Liver (tissue), 9 donors: Measurements from ENCODE around the gene GNG11. TPM values are rescaled to one million over a fixed set of nuclear protein-coding genes. Genes with fewer than 3 reads are reported as not detected.

Source experiments
- DNase-seq: peaks from one replicate; pipeline ENCODE4 v3.0.0-alpha.2; 2017; ENCODE audit warnings: low spot score
- H3K27ac ChIP-seq, 2 donors: one replicate each; pipeline ENCODE4 v1.7.0; 2013; ENCODE audit warnings: inconsistent platforms in 2 of 2, low read length in 2 of 2, control low read depth in 1 of 2, low read depth in 1 of 2, mild to moderate bottlenecking in 1 of 2
- H3K27me3 ChIP-seq, 4 donors: one replicate each; pipeline versions ENCODE4 v1.6.1 to v1.7.0; 2013; ENCODE audit warnings: low read length in 3 of 4, inconsistent platforms in 1 of 4, mild to moderate bottlenecking in 1 of 4, moderate library complexity in 1 of 4; ENCODE audit not compliant: control insufficient read depth in 4 of 4, insufficient read depth in 4 of 4
- H3K36me3 ChIP-seq, 4 donors: one replicate each; pipeline versions ENCODE4 v1.6.1 to v1.7.0; 2013; ENCODE audit warnings: low read length in 3 of 4, mild to moderate bottlenecking in 3 of 4, low read depth in 1 of 4, moderate library complexity in 1 of 4; ENCODE audit not compliant: control insufficient read depth in 4 of 4, insufficient read depth in 3 of 4
- H3K4me1 ChIP-seq, 4 donors: one replicate each; pipeline versions ENCODE4 v1.6.1 to v1.7.0; 2013; ENCODE audit warnings: low read length in 3 of 4, mild to moderate bottlenecking in 3 of 4, moderate library complexity in 1 of 4; ENCODE audit not compliant: control insufficient read depth in 4 of 4, insufficient read depth in 4 of 4
- H3K4me3 ChIP-seq, 3 donors: one replicate each; pipeline versions ENCODE4 v1.6.1 to v1.7.0; 2013; ENCODE audit warnings: low read length in 3 of 3, control low read depth in 1 of 3, low read depth in 1 of 3, mild to moderate bottlenecking in 1 of 3
- H3K9ac ChIP-seq, 2 donors: one replicate each; pipeline ENCODE4 v1.7.0; 2013; ENCODE audit warnings: low read length in 2 of 2, mild to moderate bottlenecking in 2 of 2, moderate library complexity in 2 of 2, control low read depth in 1 of 2, low read depth in 1 of 2
- H3K9me3 ChIP-seq, 4 donors: one replicate each; pipeline versions ENCODE4 v1.6.1 to v1.7.0; 2013; ENCODE audit warnings: low read length in 3 of 4; ENCODE audit not compliant: control insufficient read depth in 4 of 4
- CTCF ChIP-seq: fragments of 150-350 bp; IDR thresholded peaks from 2 replicates; pipeline ENCODE4 v1.5.1; 2017; ENCODE audit warnings: improper control_type of control experiment, low read depth, low read length; ENCODE audit not compliant: missing input control
- EGR1 ChIP-seq, 2 donors: IDR thresholded peaks; 2 replicates each; pipeline ENCODE4 v1.6.1; 2016 to 2018; ENCODE audit warnings: antibody characterized with exemption in 2 of 2, low read depth in 2 of 2
- FOXA1 ChIP-seq: IDR thresholded peaks from 2 replicates; pipeline ENCODE4 v1.6.1; 2016; ENCODE audit warnings: antibody characterized with exemption
- FOXA2 ChIP-seq: IDR thresholded peaks from 2 replicates; pipeline ENCODE4 v1.6.1; 2016; ENCODE audit warnings: antibody characterized with exemption
- GABPA ChIP-seq, 2 donors: IDR thresholded peaks in 1 of 2; conservative IDR thresholded peaks in 1 of 2; 2 replicates each; pipeline ENCODE4 v1.6.1; 2016; ENCODE audit warnings: antibody characterized with exemption in 2 of 2, mild to moderate bottlenecking in 1 of 2, moderate library complexity in 1 of 2
- HNF4A ChIP-seq, 2 donors: conservative IDR thresholded peaks; 2 replicates each; pipeline ENCODE4 v1.6.1; 2016; ENCODE audit warnings: antibody characterized with exemption in 2 of 2, mild to moderate bottlenecking in 2 of 2
- HNF4G ChIP-seq: IDR thresholded peaks from 2 replicates; pipeline ENCODE4 v1.6.1; 2016; ENCODE audit warnings: antibody characterized with exemption
- JUND ChIP-seq, 2 donors: IDR thresholded peaks; 2 replicates each; pipeline ENCODE4 v1.6.1; 2016; ENCODE audit warnings: antibody characterized with exemption in 2 of 2
- NR2F2 ChIP-seq: IDR thresholded peaks from 2 replicates; pipeline ENCODE4 v1.6.1; 2016; ENCODE audit warnings: antibody characterized with exemption
- RAD21 ChIP-seq, 2 donors: IDR thresholded peaks; 2 replicates each; pipeline ENCODE4 v1.6.1; 2016; ENCODE audit warnings: antibody characterized with exemption in 2 of 2, mild to moderate bottlenecking in 2 of 2
- RXRA ChIP-seq, 2 donors: IDR thresholded peaks; 2 replicates each; pipeline ENCODE4 v1.6.1; 2017 to 2018; ENCODE audit warnings: antibody characterized with exemption in 2 of 2, mild to moderate bottlenecking in 1 of 2
- SP1 ChIP-seq: IDR thresholded peaks from 2 replicates; pipeline ENCODE4 v1.6.1; 2018; ENCODE audit warnings: antibody characterized with exemption, mild to moderate bottlenecking
- TAF1 ChIP-seq: conservative IDR thresholded peaks from 2 replicates; pipeline ENCODE4 v1.6.1; 2016; ENCODE audit warnings: antibody characterized with exemption, mild to moderate bottlenecking
- YY1 ChIP-seq: IDR thresholded peaks from 2 replicates; pipeline ENCODE4 v1.6.1; 2016; ENCODE audit warnings: antibody characterized with exemption, mild to moderate bottlenecking
- WGBS: extraction: QIAGEN DNeasy Blood & Tissue Kit; methylation state at CpG from one replicate; pipeline ENCODE4 v1.1.7; 2013; 5-methylcytosine and 5-hydroxymethylcytosine counted together
- polyA plus RNA-seq, 2 donors: library from polyadenylated mRNA; stranded (reverse) in 1 of 2; unstranded in 1 of 2; fragments of 200-250 nt in 1 of 2; fragments of >200 nt in 1 of 2; fragmentation: Nextera tagmentation in 1 of 2; extraction: Ambion mirVana in 1 of 2; gene quantifications; one replicate each; pipeline versions ENCODE4 v1.2.1 to v1.2.3, GENCODE V29; 2013 to 2015
- total RNA-seq, 2 donors: library from RNA; depleted of rRNA; stranded (reverse); fragments of >200 nt; gene quantifications; one replicate each; pipeline ENCODE4 v1.2.3, GENCODE V29; 2014
- TF ChIP-seq, protein P1 (sequence below): IDR thresholded peaks from 2 replicates; pipeline ENCODE4 v1.6.1; 2016; ENCODE audit warnings: antibody characterized with exemption
- TF ChIP-seq, protein P2 (sequence below): IDR thresholded peaks from 2 replicates; pipeline ENCODE4 v1.6.1; 2016; ENCODE audit warnings: antibody characterized with exemption, mild to moderate bottlenecking
- TF ChIP-seq, protein P3 (sequence below): IDR thresholded peaks from 2 replicates; pipeline ENCODE4 v1.6.1; 2016; ENCODE audit warnings: antibody characterized with exemption
- TF ChIP-seq, protein P4 (sequence below): IDR thresholded peaks from 2 replicates; pipeline ENCODE4 v1.6.1; 2016; ENCODE audit warnings: antibody characterized with exemption
- donor health status: healthy.
- donor health status: healthy.
- donor health status: healthy.
- donor health status: healthy.
- donor health status: healthy.

The GNG11 gene
- total and polyA plus RNA-seq, 4 donors = 4.0 to 11.1 (median 6.1) TPM

DNA sequence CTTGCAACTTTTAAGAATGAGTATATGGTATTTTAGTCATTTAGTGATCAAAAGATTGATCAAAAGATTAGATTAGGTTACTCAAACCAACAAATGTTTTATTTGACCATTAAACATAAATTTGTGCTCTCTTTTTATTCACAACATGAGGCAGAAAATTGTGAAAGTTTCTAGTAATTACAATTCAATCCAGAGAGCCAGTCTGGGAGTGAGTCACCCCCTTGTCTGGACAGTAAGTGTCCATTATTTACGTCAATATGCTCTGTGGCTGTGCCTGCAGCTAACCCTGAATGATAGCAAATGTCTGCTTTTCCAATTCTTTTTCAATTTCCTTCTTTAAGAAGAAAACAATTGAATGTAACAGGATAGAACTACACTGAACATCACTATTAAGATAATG lies 27.9 kb downstream of the GNG11 start:
- no peak overlapping the region for H3K9ac ChIP-seq
- H3K9me3 ChIP-seq = no peaks in the 10 kb centered on the region
- H3K36me3 ChIP-seq = no peaks in the 10 kb centered on the region
- H3K4me1 ChIP-seq = no peaks in the 10 kb centered on the region
- H3K27ac ChIP-seq = no peak overlapping the region
- no peak for DNase-seq
- H3K4me3 ChIP-seq = no peak overlapping the region
- H3K27me3 ChIP-seq = no peaks in the 10 kb centered on the region
- 54% methylated on average over 1 of the region's 1 CpG for WGBS
- TF ChIP-seq, protein P1, sequence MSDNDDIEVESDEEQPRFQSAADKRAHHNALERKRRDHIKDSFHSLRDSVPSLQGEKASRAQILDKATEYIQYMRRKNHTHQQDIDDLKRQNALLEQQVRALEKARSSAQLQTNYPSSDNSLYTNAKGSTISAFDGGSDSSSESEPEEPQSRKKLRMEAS = no peak
- TF ChIP-seq FOXA2 (no peak), RAD21 (IDR thresholded peaks at IDR 0.05) (no peak), FOXA1 (no peak), HNF4A (conservative IDR thresholded peaks at IDR 0.05) (no peak), CTCF (no peak), YY1 (no peak), SP1 (no peak), EGR1 (IDR thresholded peaks at IDR 0.05; ENCODE audit: low read depth in 2 of 2) (no peak), NR2F2 (no peak), HNF4G (no peak), GABPA (IDR thresholded peaks at IDR 0.05 in 1 of 2, conservative IDR thresholded peaks at IDR 0.05 in 1 of 2) (no peak), JUND (IDR thresholded peaks at IDR 0.05) (no peak), TAF1 (no peak)
- TF ChIP-seq, protein P2, sequence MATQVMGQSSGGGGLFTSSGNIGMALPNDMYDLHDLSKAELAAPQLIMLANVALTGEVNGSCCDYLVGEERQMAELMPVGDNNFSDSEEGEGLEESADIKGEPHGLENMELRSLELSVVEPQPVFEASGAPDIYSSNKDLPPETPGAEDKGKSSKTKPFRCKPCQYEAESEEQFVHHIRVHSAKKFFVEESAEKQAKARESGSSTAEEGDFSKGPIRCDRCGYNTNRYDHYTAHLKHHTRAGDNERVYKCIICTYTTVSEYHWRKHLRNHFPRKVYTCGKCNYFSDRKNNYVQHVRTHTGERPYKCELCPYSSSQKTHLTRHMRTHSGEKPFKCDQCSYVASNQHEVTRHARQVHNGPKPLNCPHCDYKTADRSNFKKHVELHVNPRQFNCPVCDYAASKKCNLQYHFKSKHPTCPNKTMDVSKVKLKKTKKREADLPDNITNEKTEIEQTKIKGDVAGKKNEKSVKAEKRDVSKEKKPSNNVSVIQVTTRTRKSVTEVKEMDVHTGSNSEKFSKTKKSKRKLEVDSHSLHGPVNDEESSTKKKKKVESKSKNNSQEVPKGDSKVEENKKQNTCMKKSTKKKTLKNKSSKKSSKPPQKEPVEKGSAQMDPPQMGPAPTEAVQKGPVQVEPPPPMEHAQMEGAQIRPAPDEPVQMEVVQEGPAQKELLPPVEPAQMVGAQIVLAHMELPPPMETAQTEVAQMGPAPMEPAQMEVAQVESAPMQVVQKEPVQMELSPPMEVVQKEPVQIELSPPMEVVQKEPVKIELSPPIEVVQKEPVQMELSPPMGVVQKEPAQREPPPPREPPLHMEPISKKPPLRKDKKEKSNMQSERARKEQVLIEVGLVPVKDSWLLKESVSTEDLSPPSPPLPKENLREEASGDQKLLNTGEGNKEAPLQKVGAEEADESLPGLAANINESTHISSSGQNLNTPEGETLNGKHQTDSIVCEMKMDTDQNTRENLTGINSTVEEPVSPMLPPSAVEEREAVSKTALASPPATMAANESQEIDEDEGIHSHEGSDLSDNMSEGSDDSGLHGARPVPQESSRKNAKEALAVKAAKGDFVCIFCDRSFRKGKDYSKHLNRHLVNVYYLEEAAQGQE = no peak
- TF ChIP-seq, protein P3, sequence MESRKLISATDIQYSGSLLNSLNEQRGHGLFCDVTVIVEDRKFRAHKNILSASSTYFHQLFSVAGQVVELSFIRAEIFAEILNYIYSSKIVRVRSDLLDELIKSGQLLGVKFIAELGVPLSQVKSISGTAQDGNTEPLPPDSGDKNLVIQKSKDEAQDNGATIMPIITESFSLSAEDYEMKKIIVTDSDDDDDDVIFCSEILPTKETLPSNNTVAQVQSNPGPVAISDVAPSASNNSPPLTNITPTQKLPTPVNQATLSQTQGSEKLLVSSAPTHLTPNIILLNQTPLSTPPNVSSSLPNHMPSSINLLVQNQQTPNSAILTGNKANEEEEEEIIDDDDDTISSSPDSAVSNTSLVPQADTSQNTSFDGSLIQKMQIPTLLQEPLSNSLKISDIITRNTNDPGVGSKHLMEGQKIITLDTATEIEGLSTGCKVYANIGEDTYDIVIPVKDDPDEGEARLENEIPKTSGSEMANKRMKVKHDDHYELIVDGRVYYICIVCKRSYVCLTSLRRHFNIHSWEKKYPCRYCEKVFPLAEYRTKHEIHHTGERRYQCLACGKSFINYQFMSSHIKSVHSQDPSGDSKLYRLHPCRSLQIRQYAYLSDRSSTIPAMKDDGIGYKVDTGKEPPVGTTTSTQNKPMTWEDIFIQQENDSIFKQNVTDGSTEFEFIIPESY = no peak
- TF ChIP-seq, protein P4, sequence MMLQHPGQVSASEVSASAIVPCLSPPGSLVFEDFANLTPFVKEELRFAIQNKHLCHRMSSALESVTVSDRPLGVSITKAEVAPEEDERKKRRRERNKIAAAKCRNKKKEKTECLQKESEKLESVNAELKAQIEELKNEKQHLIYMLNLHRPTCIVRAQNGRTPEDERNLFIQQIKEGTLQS = no peak

DNA sequence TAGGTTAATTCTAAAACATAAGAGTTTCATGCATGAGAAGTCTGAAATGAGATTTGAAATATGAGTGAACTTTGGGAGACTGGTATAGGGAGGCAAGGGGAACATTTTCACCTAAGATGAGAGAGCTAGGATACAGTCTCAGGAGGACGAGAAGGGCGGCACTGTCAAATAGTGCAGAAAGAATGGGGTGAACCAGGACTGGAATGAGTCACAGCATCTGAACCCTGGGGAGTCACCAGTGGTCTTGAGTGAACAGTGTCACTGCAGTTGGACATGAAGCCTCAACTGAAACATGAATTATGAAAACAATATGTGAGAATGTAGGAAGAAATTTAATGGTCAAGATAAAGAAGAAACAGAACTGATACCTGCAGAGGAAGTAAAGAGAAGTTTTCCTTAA lies 33.8 kb downstream of the GNG11 start:
- no peaks in the 10 kb centered on the region for H3K27me3 ChIP-seq
- no peak overlapping the region for H3K27ac ChIP-seq
- no peak for DNase-seq
- no peak overlapping the region for H3K9ac ChIP-seq
- no peak overlapping the region for H3K4me3 ChIP-seq
- H3K36me3 ChIP-seq = no peaks in the 10 kb centered on the region
- no peaks in the 10 kb centered on the region for H3K9me3 ChIP-seq
- H3K4me1 ChIP-seq = no peaks in the 10 kb centered on the region
- WGBS = 86% methylated on average over 2 of the region's 2 CpGs
- TF ChIP-seq GABPA (IDR thresholded peaks at IDR 0.05 in 1 of 2, conservative IDR thresholded peaks at IDR 0.05 in 1 of 2) = no peak
- TF ChIP-seq HNF4A (conservative IDR thresholded peaks at IDR 0.05) = no peak
- TF ChIP-seq RXRA (IDR thresholded peaks at IDR 0.05) = no peak
- no peak for TF ChIP-seq SP1
- no peak for TF ChIP-seq YY1
- no peak for TF ChIP-seq JUND (IDR thresholded peaks at IDR 0.05)
